ENCODE data around the gene TMEM178B. TPM values are rescaled to one million over a fixed set of nuclear protein-coding genes. Genes with fewer than 3 reads are reported as not detected.
A peak's percentile ranks its signal among the peaks of the same experiment; 100 is the strongest.

Gene TMEM178B
- polyA plus RNA-seq, 2 of the 4 experiments (the other 2 are of a cell fraction), result 0.88 to 0.93 TPM

DNA sequence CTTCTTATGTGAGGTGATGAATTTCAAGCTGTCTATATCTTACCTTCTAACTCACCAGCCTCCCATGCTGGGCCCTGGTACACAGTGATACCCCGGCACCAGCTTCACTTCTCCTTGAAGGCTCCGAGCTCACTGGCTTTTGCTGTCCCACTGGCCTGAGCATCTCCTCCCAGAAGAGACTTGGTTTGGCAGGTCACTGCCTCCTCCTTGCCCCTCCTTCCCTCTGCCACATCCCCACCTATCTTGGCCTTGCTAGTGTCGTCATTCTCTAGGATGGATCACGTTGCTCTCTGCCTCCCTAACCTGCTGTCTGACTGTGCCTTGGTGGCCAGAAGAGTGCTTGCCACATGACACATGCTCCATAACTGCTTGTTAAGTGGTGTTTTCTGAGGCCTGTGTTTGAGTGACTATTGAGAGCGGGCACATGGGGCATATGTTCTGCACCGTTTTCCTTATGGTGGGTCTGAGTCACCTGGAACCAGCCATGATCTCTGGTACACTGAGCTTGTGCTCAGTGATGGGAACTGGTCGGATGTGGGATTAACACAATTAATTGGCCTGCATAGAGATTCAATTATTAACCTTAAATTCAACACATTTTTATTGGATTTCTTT, 86.5 kb downstream of the TMEM178B start:
- ATAC-seq, result no peak
- CTCF ChIA-PET, result no interaction called here

DNA sequence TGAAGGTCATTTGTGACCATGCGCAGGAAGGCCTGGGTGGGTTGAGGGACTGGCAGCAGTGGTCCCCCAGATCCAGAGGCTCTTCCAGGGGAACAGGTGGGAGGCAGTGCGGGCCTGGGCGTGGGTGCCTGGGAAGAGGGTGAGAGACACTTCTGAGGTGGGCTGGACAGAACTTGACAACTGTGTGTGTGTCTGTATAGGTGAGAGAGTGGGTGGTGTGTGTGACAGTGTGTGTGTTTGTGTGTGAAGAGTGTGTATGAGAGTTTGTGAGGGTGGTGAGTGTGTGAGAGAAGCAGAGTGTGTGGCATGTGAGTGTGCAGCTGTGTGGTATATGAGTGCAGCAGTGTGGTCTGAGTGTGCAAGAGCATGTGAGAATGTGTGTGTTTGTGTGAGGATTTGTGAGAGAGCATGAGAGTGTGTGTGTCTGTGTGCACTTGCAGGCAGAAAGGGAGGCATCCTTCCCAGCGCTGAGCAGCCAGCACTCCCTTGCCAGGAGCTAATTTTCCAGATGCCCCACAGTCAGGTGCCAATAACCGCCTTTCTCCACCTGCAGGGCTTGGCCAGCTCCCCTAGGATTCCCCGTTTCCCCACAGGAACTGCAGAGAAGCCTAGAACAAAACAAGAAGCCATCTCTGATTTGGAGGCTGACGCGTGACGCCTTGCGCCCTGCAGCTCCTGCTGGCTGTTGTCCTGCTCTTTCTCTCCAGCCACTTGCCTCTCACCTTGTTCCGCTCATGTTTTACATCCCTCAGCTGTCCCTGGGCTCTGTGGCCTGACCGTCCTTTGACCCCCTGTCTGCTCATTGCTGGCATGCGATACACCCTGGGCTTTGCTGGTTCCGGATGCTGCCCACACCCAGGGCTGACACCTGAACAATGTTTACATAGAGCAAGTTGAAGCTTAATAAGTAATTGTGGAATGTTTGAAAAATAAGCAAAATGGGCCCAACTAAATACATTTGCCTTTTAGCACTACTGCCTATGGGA, 88.0 kb downstream of the TMEM178B start:
- ATAC-seq, result no peak
- CTCF ChIA-PET, result no interaction called here
- no peaks in the 10 kb centered on the region for H3K9me3 ChIP-seq
- WGBS (ENCODE audit: missing lambda C conversion rate), result 72% methylated on average over 14 of the region's 14 CpGs
- H3K4me1 ChIP-seq, result peaks cover 15% of the 10 kb centered on the region
- TF ChIP-seq SREBF2 (IDR thresholded peaks at IDR 0.05) (no peak), HOXA7 (CRISPR knock-in tag; IDR thresholded peaks at IDR 0.05) (no peak), RAD21 (conservative IDR thresholded peaks at IDR 0.05 in 1 of 2, IDR thresholded peaks at IDR 0.05 in 1 of 2) (no peak)
- no peak for DNase-seq (ENCODE audit: low read depth in 1 of 2, low spot score in 1 of 2)
- H3K4me3 ChIP-seq, result no peak overlapping the region
- POLR2A ChIA-PET, result no interaction called here
- FAIRE-seq, result no peak
- no peak overlapping the region for H3K27ac ChIP-seq
- H3K4me2 ChIP-seq, result no peak overlapping the region

More for the DNA sequence above, 86.5 kb downstream of the TMEM178B start:
- Histone ChIP-seq H3K27ac (no peak overlapping the region), H3K4me2 (no peak overlapping the region), H3K4me3 (no peak overlapping the region), H3K9me3 (no peaks in the 10 kb centered on the region), H3K4me1 (peaks cover 15% of the 10 kb centered on the region)
- FAIRE-seq (no peak), DNase-seq (ENCODE audit: low read depth in 1 of 2, low spot score in 1 of 2) (no peak)
- no peak for TF ChIP-seq HOXA7 (CRISPR knock-in tag; IDR thresholded peaks at IDR 0.05)
- no peak for TF ChIP-seq TP53 (CRISPR knock-in tag; IDR thresholded peaks at IDR 0.05)
- no peak for TF ChIP-seq CEBPB (IDR thresholded peaks at IDR 0.05)
- TF ChIP-seq, protein P1, sequence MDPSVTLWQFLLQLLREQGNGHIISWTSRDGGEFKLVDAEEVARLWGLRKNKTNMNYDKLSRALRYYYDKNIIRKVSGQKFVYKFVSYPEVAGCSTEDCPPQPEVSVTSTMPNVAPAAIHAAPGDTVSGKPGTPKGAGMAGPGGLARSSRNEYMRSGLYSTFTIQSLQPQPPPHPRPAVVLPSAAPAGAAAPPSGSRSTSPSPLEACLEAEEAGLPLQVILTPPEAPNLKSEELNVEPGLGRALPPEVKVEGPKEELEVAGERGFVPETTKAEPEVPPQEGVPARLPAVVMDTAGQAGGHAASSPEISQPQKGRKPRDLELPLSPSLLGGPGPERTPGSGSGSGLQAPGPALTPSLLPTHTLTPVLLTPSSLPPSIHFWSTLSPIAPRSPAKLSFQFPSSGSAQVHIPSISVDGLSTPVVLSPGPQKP (IDR thresholded peaks at IDR 0.05; ENCODE audit: low read depth, low read length), result no peak
- TF ChIP-seq HOXB5 (CRISPR knock-in tag; IDR thresholded peaks at IDR 0.05), result no peak
- TF ChIP-seq NFE2L2 (conservative IDR thresholded peaks at IDR 0.05; ENCODE audit: low read length), result no peak
- no peak for TF ChIP-seq MAZ (IDR thresholded peaks at IDR 0.05; ENCODE audit: borderline replicate concordance, low read depth, low read length)
- no peak for TF ChIP-seq GATA3 (IDR thresholded peaks at IDR 0.05; ENCODE audit: borderline replicate concordance)
- no peak for TF ChIP-seq BHLHE40 (IDR thresholded peaks at IDR 0.05; ENCODE audit: low read depth, low read length)
- no peak for TF ChIP-seq POLR2A (IDR thresholded peaks at IDR 0.05; ENCODE audit: low read length)
- WGBS (ENCODE audit: missing lambda C conversion rate), result 63% methylated on average over 7 of the region's 7 CpGs
- POLR2A ChIA-PET, result no interaction called here

DNA sequence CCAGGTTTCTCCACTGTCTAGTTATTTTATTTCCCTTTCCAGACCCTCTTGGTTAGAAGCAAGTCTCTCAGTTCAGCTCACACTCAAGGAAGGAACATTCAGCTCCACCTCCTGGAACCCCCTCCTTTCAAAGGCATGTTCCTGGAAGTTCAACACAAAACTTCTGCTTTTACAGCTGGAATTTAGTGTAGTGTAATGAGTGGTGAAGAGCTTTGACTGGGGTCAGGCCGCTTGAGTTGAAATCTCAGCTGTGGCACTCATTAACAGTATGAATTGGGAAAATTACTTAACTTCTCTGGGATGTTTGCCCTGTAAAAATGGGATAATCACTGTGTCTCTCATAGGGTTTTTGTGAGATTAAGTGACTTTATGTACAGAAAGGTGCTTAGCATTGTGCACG, 91.7 kb downstream of the TMEM178B start:
- WGBS (ENCODE audit: missing lambda C conversion rate), result 42% methylated on average over 2 of the region's 2 CpGs
- Histone ChIP-seq H3K4me2 (no peak overlapping the region), H3K27ac (no peak overlapping the region), H3K9me3 (no peaks in the 10 kb centered on the region), H3K4me3 (no peak overlapping the region), H3K4me1 (0 out of 3 replicates have a peak, but pooled peaks cover 3% of the 10 kb centered on the region)
- ChIA-PET POLR2A (no interaction called here), CTCF (interaction anchor here (1.2 kb wide), 1 partner anchor 10 kb away, joined by 3 read pairs; no protein-coding TSS in a partner anchor)
- no peak for ATAC-seq
- DNase-seq (ENCODE audit: low read depth in 1 of 2, low spot score in 1 of 2), result no peak
- peak; percentile 18 for FAIRE-seq
- TF ChIP-seq ZNF302 (CRISPR knock-in tag; IDR thresholded peaks at IDR 0.05) (no peak), HOXB13 (CRISPR knock-in tag; IDR thresholded peaks at IDR 0.05; ENCODE audit: low read depth) (no peak), MYC (IDR thresholded peaks at IDR 0.05; ENCODE audit: borderline replicate concordance, low read length) (no peak), NPAS2 (CRISPR knock-in tag; IDR thresholded peaks at IDR 0.05; ENCODE audit: borderline replicate concordance) (no peak), SMC3 (IDR thresholded peaks at IDR 0.05) (no peak), FOXS1 (CRISPR knock-in tag; IDR thresholded peaks at IDR 0.05) (no peak), TP53 (CRISPR knock-in tag; IDR thresholded peaks at IDR 0.05) (no peak), NFE2L2 (conservative IDR thresholded peaks at IDR 0.05; ENCODE audit: low read length) (no peak), BHLHE40 (IDR thresholded peaks at IDR 0.05; ENCODE audit: low read depth, low read length) (no peak), FOSL2 (IDR thresholded peaks at IDR 0.05) (no peak), FOSL2 (CRISPR knock-in tag; IDR thresholded peaks at IDR 0.05) (no peak), FOSB (CRISPR knock-in tag; IDR thresholded peaks at IDR 0.05) (no peak), HDAC2 (IDR thresholded peaks at IDR 0.05) (no peak), MAFK (IDR thresholded peaks at IDR 0.05; ENCODE audit: partially characterized antibody) (no peak), JUN (IDR thresholded peaks at IDR 0.05) (no peak)
- TF ChIP-seq, protein P2, sequence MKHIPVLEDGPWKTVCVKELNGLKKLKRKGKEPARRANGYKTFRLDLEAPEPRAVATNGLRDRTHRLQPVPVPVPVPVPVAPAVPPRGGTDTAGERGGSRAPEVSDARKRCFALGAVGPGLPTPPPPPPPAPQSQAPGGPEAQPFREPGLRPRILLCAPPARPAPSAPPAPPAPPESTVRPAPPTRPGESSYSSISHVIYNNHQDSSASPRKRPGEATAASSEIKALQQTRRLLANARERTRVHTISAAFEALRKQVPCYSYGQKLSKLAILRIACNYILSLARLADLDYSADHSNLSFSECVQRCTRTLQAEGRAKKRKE (CRISPR knock-in tag; IDR thresholded peaks at IDR 0.05; ENCODE audit: low read depth), result no peak
- TF ChIP-seq, protein P3, sequence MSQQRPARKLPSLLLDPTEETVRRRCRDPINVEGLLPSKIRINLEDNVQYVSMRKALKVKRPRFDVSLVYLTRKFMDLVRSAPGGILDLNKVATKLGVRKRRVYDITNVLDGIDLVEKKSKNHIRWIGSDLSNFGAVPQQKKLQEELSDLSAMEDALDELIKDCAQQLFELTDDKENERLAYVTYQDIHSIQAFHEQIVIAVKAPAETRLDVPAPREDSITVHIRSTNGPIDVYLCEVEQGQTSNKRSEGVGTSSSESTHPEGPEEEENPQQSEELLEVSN (IDR thresholded peaks at IDR 0.05; ENCODE audit: borderline replicate concordance, low read depth), result no peak
- TF ChIP-seq, protein P4, sequence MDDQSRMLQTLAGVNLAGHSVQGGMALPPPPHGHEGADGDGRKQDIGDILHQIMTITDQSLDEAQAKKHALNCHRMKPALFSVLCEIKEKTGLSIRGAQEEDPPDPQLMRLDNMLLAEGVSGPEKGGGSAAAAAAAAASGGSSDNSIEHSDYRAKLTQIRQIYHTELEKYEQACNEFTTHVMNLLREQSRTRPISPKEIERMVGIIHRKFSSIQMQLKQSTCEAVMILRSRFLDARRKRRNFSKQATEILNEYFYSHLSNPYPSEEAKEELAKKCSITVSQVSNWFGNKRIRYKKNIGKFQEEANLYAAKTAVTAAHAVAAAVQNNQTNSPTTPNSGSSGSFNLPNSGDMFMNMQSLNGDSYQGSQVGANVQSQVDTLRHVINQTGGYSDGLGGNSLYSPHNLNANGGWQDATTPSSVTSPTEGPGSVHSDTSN (IDR thresholded peaks at IDR 0.05), result no peak

Data from A549 (cell line).